ENCODE data around the gene C10orf67.

- TF ChIP-seq CTCF (IDR thresholded peaks at IDR 0.05), result no peak
- no peak for TF ChIP-seq POLR2AphosphoS5 (IDR thresholded peaks at IDR 0.05; ENCODE audit: insufficient read depth in 1 of 2, low read depth in 1 of 2)
- no peak for TF ChIP-seq POLR2A (IDR thresholded peaks at IDR 0.05)
Observed at GRCh38 chr10:23381298-23382040, 36.9 kb upstream of the C10orf67 start.
